K562 (cell line): Measurements from ENCODE around the gene HNMT. TPM values are rescaled to one million over a fixed set of nuclear protein-coding genes. Genes with fewer than 3 reads are reported as not detected.

ENCODE experiments used
- ATAC-seq: fragments of 200-7000 bp; cut with Tn5 transposase; 3 replicates; pipeline ENCODE4 v1.9.1; 2020; ENCODE audit warnings: moderate library complexity
- BruUV-seq: library from RNA; stranded (reverse); fragments of 400-500 nt; replicated peaks from 2 replicates; lab custom pipeline; 2021; lab: Mats Ljungman, UMichigan
- CTCF ChIA-PET: fragments of 300-600 bp; formaldehyde crosslinking; extraction: SDS; loops from one replicate; lab custom pipeline; 2021; ENCODE audit warnings: low intra/inter-chr PET ratio; lab: Yijun Ruan, JAX
- POLR2A ChIA-PET: fragments of 300-600, 350-650 bp; sonication (Branson Sonifier 250); formaldehyde crosslinking; extraction: SDS; loops from one replicate; lab custom pipeline; 2021; ENCODE audit warnings: antibody characterized with exemption, inconsistent platforms; lab: Yijun Ruan, JAX
- DNase-seq, 4 experiments: peaks; one replicate each; pipeline versions ENCODE4 v3.0.0 to v3.0.0-alpha.2; 2011 to 2018; ENCODE audit warnings: low spot score in 3 of 4, mixed read lengths in 3 of 4; ENCODE audit errors: extremely low read depth in 1 of 4
- FAIRE-seq: peaks from 2 replicates; lab custom pipeline; 2011; peaks lifted over from hg19 to GRCh38; lab: Jason Lieb, UNC
- H2AFZ ChIP-seq: 2 replicates; pipeline ENCODE4 v1.6.0; 2011; ENCODE audit warnings: low read depth, low read length, control low read depth, inconsistent platforms
- H3K27ac ChIP-seq: fragments of 200-600 bp; 3 replicates; pipeline ENCODE4 v1.8.0; 2011; ENCODE audit warnings: low read depth, mild to moderate bottlenecking, control low read depth, inconsistent platforms, low read length, moderate library complexity, mixed read lengths; ENCODE audit errors: extremely low read depth
- H3K27me3 ChIP-seq, 2 experiments: fragments of 300-600 bp in 1 of 2; 2 replicates in 1 of 2; 3 replicates in 1 of 2; pipeline versions ENCODE4 v1.6.0 to v1.8.0; 2011; ENCODE audit warnings: inconsistent platforms in 2 of 2, low read length in 2 of 2, mild to moderate bottlenecking in 1 of 2, mixed read lengths in 1 of 2, moderate library complexity in 1 of 2; ENCODE audit not compliant: control insufficient read depth in 2 of 2, insufficient read depth in 2 of 2
- H3K36me3 ChIP-seq: fragments of 300-600 bp; 3 replicates; pipeline ENCODE4 v1.8.0; 2011; ENCODE audit warnings: mild to moderate bottlenecking, low read length, inconsistent platforms; ENCODE audit not compliant: control insufficient read depth, insufficient read depth
- H3K4me1 ChIP-seq, 2 experiments: fragments of 200-600 bp in 1 of 2; replicated peaks in 1 of 2; 2 replicates in 1 of 2; 3 replicates in 1 of 2; pipeline versions ENCODE4 v1.5.1 to v1.8.0; 2011; ENCODE audit warnings: inconsistent platforms in 2 of 2, low read length in 2 of 2, mild to moderate bottlenecking in 1 of 2, mixed read lengths in 1 of 2, moderate library complexity in 1 of 2; ENCODE audit not compliant: control insufficient read depth in 2 of 2, insufficient read depth in 2 of 2
- H3K4me2 ChIP-seq: 2 replicates; pipeline ENCODE4 v1.6.1; 2011; ENCODE audit warnings: low read length, control low read depth, inconsistent platforms, mixed read lengths; ENCODE audit not compliant: insufficient read depth
- H3K4me3 ChIP-seq: fragments of 200-600 bp; sonication (generic), shearing (Covaris generic); 2 replicates; pipeline ENCODE4 v1.5.1; 2016; ENCODE audit warnings: control low read depth, inconsistent platforms
- H3K79me2 ChIP-seq: fragments of 200-600 bp; 3 replicates; pipeline ENCODE4 v1.8.0; 2011; ENCODE audit warnings: low read length, inconsistent platforms; ENCODE audit not compliant: control insufficient read depth, insufficient read depth
- H3K9ac ChIP-seq, 2 experiments: 2 replicates each; pipeline versions ENCODE4 v1.6.0 to v1.6.1; 2011; ENCODE audit warnings: low read depth in 2 of 2, low read length in 2 of 2, control low read depth in 1 of 2, inconsistent platforms in 1 of 2, mild to moderate bottlenecking in 1 of 2, mixed read lengths in 1 of 2; ENCODE audit not compliant: insufficient read depth in 1 of 2
- H3K9me1 ChIP-seq: one replicate; pipeline ENCODE4 v1.6.0; 2011; ENCODE audit warnings: inconsistent platforms, mild to moderate bottlenecking, low read length, moderate library complexity; ENCODE audit not compliant: control insufficient read depth, insufficient read depth
- H3K9me3 ChIP-seq: replicated peaks from 2 replicates; pipeline ENCODE4 v1.5.1; 2011; ENCODE audit warnings: low read depth, low read length, inconsistent platforms; ENCODE audit not compliant: control insufficient read depth, insufficient read depth
- H4K20me1 ChIP-seq: replicated peaks from 2 replicates; pipeline ENCODE4 v1.6.1; 2011; ENCODE audit warnings: low read length, inconsistent platforms, mixed read lengths; ENCODE audit not compliant: control insufficient read depth, insufficient read depth
- ARID2 ChIP-seq: fragments of 450-650 bp; IDR thresholded peaks from 2 replicates; pipeline ENCODE4 v1.6.1; 2017; ENCODE audit warnings: antibody characterized with exemption, mild to moderate bottlenecking
- FOXP1 ChIP-seq: sonication (generic); formaldehyde crosslinking; IDR thresholded peaks from 2 replicates; pipeline ENCODE4 v1.8.0; 2022; ENCODE audit warnings: mild to moderate bottlenecking, missing genetic modification reagents
- FUS ChIP-seq: fragments of 200-400 bp; formaldehyde crosslinking; optimal IDR thresholded peaks from 2 replicates; pipeline ENCODE3; 2017; ENCODE audit warnings: low read depth, low read length
- GATAD2B ChIP-seq: fragments of 450-650 bp; IDR thresholded peaks from 2 replicates; pipeline ENCODE4 v1.6.1; 2017; ENCODE audit warnings: mild to moderate bottlenecking, borderline replicate concordance
- KLF13 ChIP-seq: fragments of 450-650 bp; IDR thresholded peaks from 2 replicates; pipeline ENCODE4 v1.6.1; 2016; ENCODE audit warnings: missing genetic modification characterization, low read depth, mild to moderate bottlenecking, missing compliant biosample characterization, moderate library complexity, borderline replicate concordance
- MEF2D ChIP-seq: conservative IDR thresholded peaks from 2 replicates; pipeline ENCODE4 v1.6.1; 2016; ENCODE audit warnings: low read depth, missing genetic modification characterization, missing compliant biosample characterization
- MEIS2 ChIP-seq: fragments of 450-650 bp; IDR thresholded peaks from 2 replicates; pipeline ENCODE4 v1.6.1; 2014; ENCODE audit warnings: mild to moderate bottlenecking; ENCODE audit not compliant: partially characterized antibody
- SAFB2 ChIP-seq: fragments of 200-400 bp; formaldehyde crosslinking; IDR thresholded peaks from 2 replicates; pipeline ENCODE4 v1.6.1; 2018; ENCODE audit warnings: borderline replicate concordance, low read length, low read depth, moderate library complexity; ENCODE audit not compliant: severe bottlenecking
- SETDB1 ChIP-seq: IDR thresholded peaks from one replicate; pipeline ENCODE4 v1.6.1; 2012; ENCODE audit warnings: low read length, control low read depth, inconsistent platforms
- ZFP36 ChIP-seq: fragments of 150-350 bp; IDR thresholded peaks from 2 replicates; pipeline ENCODE4 v1.6.1; 2018; ENCODE audit warnings: low read length, low read depth; ENCODE audit not compliant: partially characterized antibody
- ZNF224 ChIP-seq: sonication (generic); formaldehyde crosslinking; IDR thresholded peaks from 2 replicates; pipeline ENCODE4 v1.8.0; 2022; ENCODE audit warnings: mild to moderate bottlenecking, missing genetic modification reagents
- ZNF431 ChIP-seq: sonication (generic); formaldehyde crosslinking; IDR thresholded peaks from 2 replicates; pipeline ENCODE4 v1.8.0; 2022; ENCODE audit warnings: mild to moderate bottlenecking, missing genetic modification reagents
- WGBS: fragments of 100-300 bp; shearing (Covaris generic); methylation state at CpG from one replicate; pipeline ENCODE4 v1.1.6; 2016; ENCODE audit warnings: low coverage, mixed read lengths; ENCODE audit not compliant: insufficient coverage; ENCODE audit errors: missing lambda C conversion rate; 5-methylcytosine and 5-hydroxymethylcytosine counted together
- in situ Hi-C: fragments of 300-500 bp; cut with MboI; formaldehyde crosslinking; loops from 4 replicates; pipeline ENCODE4 v1.15.0; 2018; ENCODE audit warnings: inconsistent platforms, mixed read lengths
- intact Hi-C: fragments of 100-400 bp; cut with micrococcal nuclease; formaldehyde crosslinking; loops from 2 replicates; pipeline ENCODE4 v1.14.2; 2022
- polyA plus RNA-seq, 8 experiments: library from polyadenylated mRNA; depleted of rRNA in 4 of 8; stranded (reverse) in 5 of 8; unstranded in 3 of 8; fragments of >200 nt; fragmentation: Nextera tagmentation in 2 of 8; fragmentation: Illumina TruSeq in 1 of 8; extraction: Ambion mirVana in 2 of 8; extraction: Trizol in 1 of 8; gene quantifications; 2 replicates each; pipeline versions ENCODE4 v1.2.1 to v1.2.3, GENCODE V29; 2011 to 2014; ENCODE audit warnings: inconsistent platforms in 1 of 8, missing spikeins in 1 of 8
- total RNA-seq, 7 experiments: library from RNA; depleted of rRNA in 6 of 7; stranded (reverse); fragments of >200 nt in 6 of 7; fragmentation: Illumina TruSeq in 2 of 7; extraction: Trizol in 2 of 7; gene quantifications; 2 replicates each; pipeline versions ENCODE4 v1.2.1 to v1.2.3, GENCODE V29; 2011 to 2021; ENCODE audit warnings: low replicate concordance in 1 of 7
- TF ChIP-seq, protein P1 (sequence below): sonication (generic); formaldehyde crosslinking; IDR thresholded peaks from 2 replicates; pipeline ENCODE4 v1.8.0; 2023; ENCODE audit warnings: missing genetic modification reagents, mild to moderate bottlenecking, borderline replicate concordance
- TF ChIP-seq, protein P2 (sequence below): fragments of 450-650 bp; IDR thresholded peaks from 2 replicates; pipeline ENCODE4 v1.6.1; 2016; ENCODE audit warnings: low read depth, mild to moderate bottlenecking, moderate library complexity
- TF ChIP-seq, protein P3 (sequence below), 2 experiments: IDR thresholded peaks in 1 of 2; conservative IDR thresholded peaks in 1 of 2; 2 replicates each; pipeline ENCODE4 v1.6.1; 2016; ENCODE audit warnings: low read depth in 2 of 2, mild to moderate bottlenecking in 1 of 2, missing compliant biosample characterization in 1 of 2, missing genetic modification characterization in 1 of 2, moderate library complexity in 1 of 2

The HNMT gene
- total and polyA plus RNA-seq, 9 of the 15 experiments (the other 6 are each of a cell fraction or from before 2014, with no cell fraction given): 3.1 to 10.9 (median 5.3) TPM

- H3K27me3 ChIP-seq: no peaks in the 10 kb centered on the region
- no peaks in the 10 kb centered on the region for H3K79me2 ChIP-seq
- intact Hi-C loops (no loop called here), in situ Hi-C loops (no loop called here)
- H3K4me3 ChIP-seq: no peak overlapping the region
- POLR2A ChIA-PET: no interaction called here
- CTCF ChIA-PET: no interaction called here
- no peak overlapping the region for H3K27ac ChIP-seq
- H3K4me2 ChIP-seq: no peak overlapping the region
- ATAC-seq (no peak), DNase-seq (no peak), FAIRE-seq (no peak)
- no TSS peak for BruUV-seq
- H4K20me1 ChIP-seq: no peaks in the 10 kb centered on the region
- H3K9ac ChIP-seq: no peak overlapping the region
- H3K4me1 ChIP-seq: peaks cover 12 to 40% of the 10 kb centered on the region in 2 experiments; a peak in 4 of 5 replicates
- no peaks in the 10 kb centered on the region for H3K36me3 ChIP-seq
- no peaks in the 10 kb centered on the region for H3K9me3 ChIP-seq
- no peak overlapping the region for H2AFZ ChIP-seq
- WGBS: 22% methylated on average over 3 of the region's 3 CpGs
- H3K9me1 ChIP-seq: no peaks in the 10 kb centered on the region
- TF ChIP-seq ZNF224 (CRISPR knock-in tag) (no peak), KLF13 (tag) (no peak), ZNF431 (CRISPR knock-in tag) (no peak), ARID2 (no peak), FOXP1 (CRISPR knock-in tag) (no peak), MEIS2 (peak; percentile 75), SETDB1 (no peak), MEF2D (tag) (no peak), ZFP36 (no peak), SAFB2 (no peak), FUS (no peak), GATAD2B (no peak)
- TF ChIP-seq, protein P1, sequence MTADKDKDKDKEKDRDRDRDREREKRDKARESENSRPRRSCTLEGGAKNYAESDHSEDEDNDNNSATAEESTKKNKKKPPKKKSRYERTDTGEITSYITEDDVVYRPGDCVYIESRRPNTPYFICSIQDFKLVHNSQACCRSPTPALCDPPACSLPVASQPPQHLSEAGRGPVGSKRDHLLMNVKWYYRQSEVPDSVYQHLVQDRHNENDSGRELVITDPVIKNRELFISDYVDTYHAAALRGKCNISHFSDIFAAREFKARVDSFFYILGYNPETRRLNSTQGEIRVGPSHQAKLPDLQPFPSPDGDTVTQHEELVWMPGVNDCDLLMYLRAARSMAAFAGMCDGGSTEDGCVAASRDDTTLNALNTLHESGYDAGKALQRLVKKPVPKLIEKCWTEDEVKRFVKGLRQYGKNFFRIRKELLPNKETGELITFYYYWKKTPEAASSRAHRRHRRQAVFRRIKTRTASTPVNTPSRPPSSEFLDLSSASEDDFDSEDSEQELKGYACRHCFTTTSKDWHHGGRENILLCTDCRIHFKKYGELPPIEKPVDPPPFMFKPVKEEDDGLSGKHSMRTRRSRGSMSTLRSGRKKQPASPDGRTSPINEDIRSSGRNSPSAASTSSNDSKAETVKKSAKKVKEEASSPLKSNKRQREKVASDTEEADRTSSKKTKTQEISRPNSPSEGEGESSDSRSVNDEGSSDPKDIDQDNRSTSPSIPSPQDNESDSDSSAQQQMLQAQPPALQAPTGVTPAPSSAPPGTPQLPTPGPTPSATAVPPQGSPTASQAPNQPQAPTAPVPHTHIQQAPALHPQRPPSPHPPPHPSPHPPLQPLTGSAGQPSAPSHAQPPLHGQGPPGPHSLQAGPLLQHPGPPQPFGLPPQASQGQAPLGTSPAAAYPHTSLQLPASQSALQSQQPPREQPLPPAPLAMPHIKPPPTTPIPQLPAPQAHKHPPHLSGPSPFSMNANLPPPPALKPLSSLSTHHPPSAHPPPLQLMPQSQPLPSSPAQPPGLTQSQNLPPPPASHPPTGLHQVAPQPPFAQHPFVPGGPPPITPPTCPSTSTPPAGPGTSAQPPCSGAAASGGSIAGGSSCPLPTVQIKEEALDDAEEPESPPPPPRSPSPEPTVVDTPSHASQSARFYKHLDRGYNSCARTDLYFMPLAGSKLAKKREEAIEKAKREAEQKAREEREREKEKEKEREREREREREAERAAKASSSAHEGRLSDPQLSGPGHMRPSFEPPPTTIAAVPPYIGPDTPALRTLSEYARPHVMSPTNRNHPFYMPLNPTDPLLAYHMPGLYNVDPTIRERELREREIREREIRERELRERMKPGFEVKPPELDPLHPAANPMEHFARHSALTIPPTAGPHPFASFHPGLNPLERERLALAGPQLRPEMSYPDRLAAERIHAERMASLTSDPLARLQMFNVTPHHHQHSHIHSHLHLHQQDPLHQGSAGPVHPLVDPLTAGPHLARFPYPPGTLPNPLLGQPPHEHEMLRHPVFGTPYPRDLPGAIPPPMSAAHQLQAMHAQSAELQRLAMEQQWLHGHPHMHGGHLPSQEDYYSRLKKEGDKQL (CRISPR knock-in tag): no peak
- TF ChIP-seq, protein P2, sequence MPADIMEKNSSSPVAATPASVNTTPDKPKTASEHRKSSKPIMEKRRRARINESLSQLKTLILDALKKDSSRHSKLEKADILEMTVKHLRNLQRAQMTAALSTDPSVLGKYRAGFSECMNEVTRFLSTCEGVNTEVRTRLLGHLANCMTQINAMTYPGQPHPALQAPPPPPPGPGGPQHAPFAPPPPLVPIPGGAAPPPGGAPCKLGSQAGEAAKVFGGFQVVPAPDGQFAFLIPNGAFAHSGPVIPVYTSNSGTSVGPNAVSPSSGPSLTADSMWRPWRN: no peak
- TF ChIP-seq, protein P3, sequence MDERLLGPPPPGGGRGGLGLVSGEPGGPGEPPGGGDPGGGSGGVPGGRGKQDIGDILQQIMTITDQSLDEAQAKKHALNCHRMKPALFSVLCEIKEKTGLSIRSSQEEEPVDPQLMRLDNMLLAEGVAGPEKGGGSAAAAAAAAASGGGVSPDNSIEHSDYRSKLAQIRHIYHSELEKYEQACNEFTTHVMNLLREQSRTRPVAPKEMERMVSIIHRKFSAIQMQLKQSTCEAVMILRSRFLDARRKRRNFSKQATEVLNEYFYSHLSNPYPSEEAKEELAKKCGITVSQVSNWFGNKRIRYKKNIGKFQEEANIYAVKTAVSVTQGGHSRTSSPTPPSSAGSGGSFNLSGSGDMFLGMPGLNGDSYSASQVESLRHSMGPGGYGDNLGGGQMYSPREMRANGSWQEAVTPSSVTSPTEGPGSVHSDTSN (CRISPR knock-in tag; IDR thresholded peaks at IDR 0.05; ENCODE audit: low read depth): no peak
- TF ChIP-seq, protein P3 (tag; conservative IDR thresholded peaks at IDR 0.05; ENCODE audit: low read depth): peak; percentile 64
Observed at GRCh38 chr2:138015494-138015893, 51.2 kb downstream of the HNMT start.
